Fibroblast of the aortic adventitia (primary cell): ENCODE results near the gene TCEAL1. TPM values are rescaled to one million over a fixed set of nuclear protein-coding genes. Genes with fewer than 3 reads are reported as not detected.

Experiments
- DNase-seq: peaks from one replicate; pipeline ENCODE4 v3.0.0-alpha.2; 2010; ENCODE audit warnings: low read depth
- H3K4me3 ChIP-seq: 2 replicates; pipeline ENCODE4 v1.5.1; 2011; ENCODE audit warnings: low read depth, mild to moderate bottlenecking, control low read depth, low read length, moderate library complexity
- total RNA-seq: library from RNA; depleted of rRNA; stranded (reverse); fragments of >200 nt; gene quantifications from 2 replicates; pipeline ENCODE4 v1.2.3, GENCODE V29; 2012; ENCODE audit warnings: low replicate concordance
- TF ChIP-seq, protein P1 (sequence below): IDR thresholded peaks from 2 replicates; pipeline ENCODE4 v1.5.1; 2011; ENCODE audit warnings: mild to moderate bottlenecking, low read length, control low read depth, inconsistent platforms; ENCODE audit not compliant: insufficient read depth

The TCEAL1 gene
- total RNA-seq, 1 donor = 38.2 TPM

DNA sequence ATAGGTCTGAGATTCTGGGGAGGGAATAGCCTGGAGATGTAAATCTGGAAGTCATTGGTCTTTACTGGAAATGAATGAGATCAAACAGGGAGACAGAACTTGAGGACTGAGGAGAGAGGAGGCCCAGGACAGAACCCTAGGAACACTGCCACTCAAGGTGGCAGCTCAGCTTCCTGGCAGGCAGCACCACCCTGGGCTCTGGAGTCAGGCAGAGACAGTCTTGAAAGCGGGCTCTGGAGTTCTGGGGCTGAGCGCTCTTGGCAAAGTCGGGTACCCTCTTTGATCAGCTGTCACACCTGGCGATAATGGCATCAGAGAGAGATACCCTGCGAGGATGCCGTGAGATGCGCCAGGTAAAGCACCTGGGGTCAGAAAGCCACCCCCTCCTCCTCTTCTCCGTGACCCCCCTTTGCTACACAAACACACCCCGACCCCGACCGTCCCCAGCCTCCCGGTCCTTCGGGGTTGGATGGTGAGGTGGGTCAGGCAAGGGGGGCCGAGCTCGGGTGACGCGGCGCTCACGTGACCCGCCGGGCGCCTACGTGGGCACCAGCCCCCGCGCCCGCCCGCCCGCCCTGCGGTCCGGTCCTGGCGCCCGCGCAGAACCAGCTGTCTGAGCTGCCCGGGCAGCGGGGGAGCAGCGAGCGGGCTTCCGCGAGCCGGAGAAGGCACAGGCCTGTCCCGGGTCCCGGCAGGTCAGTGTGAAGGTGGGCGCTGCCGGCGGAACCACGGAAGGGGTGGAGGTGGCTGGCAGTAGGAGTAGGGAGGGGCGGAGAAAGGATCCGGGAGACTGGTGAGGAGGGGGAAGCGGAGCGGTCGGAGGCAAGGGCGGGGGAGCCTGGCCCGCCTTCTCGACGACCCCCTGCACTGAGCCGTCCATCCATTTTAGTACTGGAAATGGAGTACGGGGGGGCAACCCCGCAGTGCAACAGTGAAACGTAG is 21.1 kb upstream of the TCEAL1 start, which contains the start of gene TCEAL3:
Gene TCEAL3 (plus strand): TSS at position 600 of the 942 bp plus-strand sequence. CDS start 1,102 bp downstream, outside the sequence.
- TF ChIP-seq, protein P1, sequence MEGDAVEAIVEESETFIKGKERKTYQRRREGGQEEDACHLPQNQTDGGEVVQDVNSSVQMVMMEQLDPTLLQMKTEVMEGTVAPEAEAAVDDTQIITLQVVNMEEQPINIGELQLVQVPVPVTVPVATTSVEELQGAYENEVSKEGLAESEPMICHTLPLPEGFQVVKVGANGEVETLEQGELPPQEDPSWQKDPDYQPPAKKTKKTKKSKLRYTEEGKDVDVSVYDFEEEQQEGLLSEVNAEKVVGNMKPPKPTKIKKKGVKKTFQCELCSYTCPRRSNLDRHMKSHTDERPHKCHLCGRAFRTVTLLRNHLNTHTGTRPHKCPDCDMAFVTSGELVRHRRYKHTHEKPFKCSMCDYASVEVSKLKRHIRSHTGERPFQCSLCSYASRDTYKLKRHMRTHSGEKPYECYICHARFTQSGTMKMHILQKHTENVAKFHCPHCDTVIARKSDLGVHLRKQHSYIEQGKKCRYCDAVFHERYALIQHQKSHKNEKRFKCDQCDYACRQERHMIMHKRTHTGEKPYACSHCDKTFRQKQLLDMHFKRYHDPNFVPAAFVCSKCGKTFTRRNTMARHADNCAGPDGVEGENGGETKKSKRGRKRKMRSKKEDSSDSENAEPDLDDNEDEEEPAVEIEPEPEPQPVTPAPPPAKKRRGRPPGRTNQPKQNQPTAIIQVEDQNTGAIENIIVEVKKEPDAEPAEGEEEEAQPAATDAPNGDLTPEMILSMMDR = no peak
- DNase-seq = peak; percentile 34
- peak within 1 kb of the TSS; percentile 71 for H3K4me3 ChIP-seq

DNA sequence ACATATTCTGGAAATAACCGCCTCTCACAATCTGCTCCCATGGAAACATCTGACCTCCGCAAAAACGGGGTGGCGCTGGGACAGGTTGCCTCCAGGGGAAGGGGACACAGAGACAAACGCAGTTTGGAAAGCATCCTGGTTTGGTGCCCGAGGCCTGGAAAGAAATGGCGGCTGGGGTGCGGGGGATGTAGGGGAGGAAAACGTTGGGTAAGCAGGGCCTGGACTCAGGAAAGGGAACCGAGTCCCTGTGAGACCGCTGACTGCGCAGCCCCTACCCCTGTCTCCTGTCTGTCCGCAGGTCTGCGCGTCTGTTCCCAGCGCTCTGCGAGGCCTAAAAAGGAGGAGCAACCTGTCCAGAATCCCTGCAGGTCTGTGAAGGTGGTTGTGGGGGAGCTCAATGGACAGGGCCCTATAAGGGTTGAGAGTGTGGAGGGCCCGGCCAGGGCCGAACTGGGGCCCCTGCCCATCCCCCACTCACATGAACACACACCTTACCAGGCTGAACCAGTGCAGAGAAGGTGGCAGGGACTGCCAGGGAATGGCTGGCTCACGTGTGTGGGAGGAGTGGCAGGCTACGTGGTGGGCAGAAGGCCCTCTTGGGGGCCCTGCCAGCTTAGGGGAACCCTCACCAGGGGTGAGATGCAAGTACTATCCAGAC is 20.3 kb upstream of the TCEAL1 start:
- peak overlapping the region; percentile 71 for H3K4me3 ChIP-seq
- DNase-seq = no peak
- TF ChIP-seq, protein P1 = no peak

DNA sequence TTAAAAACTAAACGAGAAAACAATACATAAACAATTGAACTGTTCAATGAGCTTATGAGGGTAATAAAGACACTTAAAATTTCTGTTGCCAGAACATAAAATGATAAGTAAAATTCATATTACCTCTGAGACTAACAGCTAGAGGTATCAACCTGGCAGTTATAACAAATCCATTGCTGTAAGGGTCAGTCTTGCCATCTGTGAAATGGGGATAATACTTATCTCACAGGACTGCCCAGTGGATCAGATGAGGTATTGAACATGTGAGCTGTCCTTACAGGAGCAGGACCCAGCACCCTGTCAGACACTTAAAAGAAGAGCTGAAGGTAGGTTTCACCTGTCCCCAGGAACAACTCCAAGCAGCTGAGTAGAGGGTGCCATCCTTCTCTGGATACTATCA is 18.5 kb upstream of the TCEAL1 start:
- no peak overlapping the region for H3K4me3 ChIP-seq
- no peak for DNase-seq
- TF ChIP-seq, protein P1 = no peak

DNA sequence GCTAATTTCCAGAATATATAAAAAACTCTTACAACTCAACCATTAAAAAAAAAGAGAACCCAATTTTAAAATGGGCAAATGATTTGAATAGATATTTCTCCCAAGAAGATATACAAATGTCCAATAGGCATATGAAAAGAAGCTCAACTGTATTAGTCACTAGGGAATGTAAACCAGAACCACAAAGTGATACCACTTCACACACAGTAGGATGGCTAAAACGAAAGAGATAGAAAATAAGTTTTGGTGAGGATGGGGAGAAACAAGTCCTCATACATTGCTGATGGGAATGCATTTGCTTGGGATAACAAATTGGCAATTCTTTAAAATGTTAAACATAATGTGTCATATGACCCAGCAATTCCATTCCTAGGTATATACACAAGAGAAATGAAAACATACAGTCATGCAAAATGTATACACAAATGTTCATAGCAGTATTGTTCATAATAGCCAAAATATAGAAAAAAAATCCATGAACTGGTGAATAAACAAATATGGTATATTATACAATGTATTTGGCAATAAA is 15.3 kb upstream of the TCEAL1 start:
- TF ChIP-seq, protein P1 = no peak
- no peak for DNase-seq

DNA sequence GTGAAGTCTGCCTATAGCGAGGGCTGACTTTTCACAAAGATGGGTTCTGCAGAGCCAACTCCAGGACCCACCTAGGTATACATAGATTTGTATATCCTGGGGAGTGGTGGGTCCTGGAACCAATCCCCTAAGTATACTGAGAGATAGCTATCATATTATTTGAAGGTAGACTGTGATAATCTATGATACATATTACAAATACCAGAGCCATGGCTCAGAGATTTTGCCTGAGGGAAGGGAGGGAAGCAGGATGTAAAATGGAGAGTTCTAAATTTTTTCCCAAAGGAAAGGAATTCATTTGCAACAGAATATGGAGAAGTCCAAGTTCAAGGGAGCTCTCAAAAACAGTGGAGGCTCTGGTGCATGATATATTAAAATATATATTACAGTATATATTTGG is 13.8 kb upstream of the TCEAL1 start:
- H3K4me3 ChIP-seq = no peak overlapping the region
- peak; percentile 33 for DNase-seq
- TF ChIP-seq, protein P1 = no peak

More for the DNA sequence above, 15.3 kb upstream of the TCEAL1 start:
- H3K4me3 ChIP-seq = no peak overlapping the region

DNA sequence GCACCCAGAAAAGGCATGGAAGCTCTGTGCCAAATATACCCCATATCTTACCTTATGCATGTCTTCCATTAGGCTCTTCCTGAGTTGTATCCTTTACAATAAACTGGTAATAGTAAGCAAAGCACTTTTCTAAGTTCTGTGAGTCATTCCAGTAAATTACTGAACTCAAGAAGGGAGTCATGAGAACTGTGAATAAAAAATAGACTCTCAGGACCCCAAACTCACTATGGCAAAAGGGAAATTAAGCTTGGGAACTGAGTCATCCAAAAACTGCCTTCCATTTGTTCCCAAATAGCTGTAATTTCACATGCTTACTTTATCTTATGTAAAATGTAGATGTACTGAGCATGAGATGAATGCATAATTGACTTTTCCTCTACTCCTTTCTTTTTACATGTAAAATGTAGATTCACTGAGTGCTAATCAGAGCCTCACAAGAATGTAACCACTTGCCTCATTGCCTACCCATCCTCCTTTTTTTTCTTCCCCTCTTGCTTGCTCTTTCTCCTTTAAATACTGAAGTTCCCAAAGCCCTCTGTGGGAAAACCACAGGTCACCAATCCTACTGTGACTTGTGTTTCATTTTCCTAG is 12.9 kb upstream of the TCEAL1 start:
- no peak overlapping the region for H3K4me3 ChIP-seq
- DNase-seq = no peak
- TF ChIP-seq, protein P1 = no peak
